CD4-positive, CD25-positive, alpha-beta regulatory T cell (primary cell): ENCODE results near the gene OR2AT4. TPM values are rescaled to one million over a fixed set of nuclear protein-coding genes. Genes with fewer than 3 reads are reported as not detected.

ENCODE experiments used
- ATAC-seq, 2 donors: fragments of 150-1000 bp; cut with Tn5 transposase; one replicate each; pipeline ENCODE4 v1.10.0; 2021; ENCODE audit warnings: low read depth in 2 of 2, moderate number of reproducible peaks in 2 of 2, moderate library complexity in 1 of 2
- DNase-seq, 3 donors: peaks; one replicate each; pipeline versions ENCODE4 v3.0.0 to v3.0.0-alpha.2; 2012 to 2022; ENCODE audit warnings: mixed read lengths in 1 of 3
- H3K27ac ChIP-seq: one replicate; pipeline ENCODE4 v1.7.0; 2013; ENCODE audit warnings: mild to moderate bottlenecking, low read length; ENCODE audit not compliant: insufficient read depth, poor library complexity, severe bottlenecking
- H3K27me3 ChIP-seq: one replicate; pipeline ENCODE4 v1.7.0; 2013; ENCODE audit warnings: low read length; ENCODE audit not compliant: control insufficient read depth, insufficient read depth
- H3K36me3 ChIP-seq: one replicate; pipeline ENCODE4 v1.7.0; 2013; ENCODE audit warnings: mild to moderate bottlenecking, low read length, moderate library complexity; ENCODE audit not compliant: control insufficient read depth, insufficient read depth
- H3K4me1 ChIP-seq: 2 replicates; pipeline ENCODE4 v1.7.0; 2013; ENCODE audit warnings: mild to moderate bottlenecking, low read length; ENCODE audit not compliant: insufficient read depth, control insufficient read depth, poor library complexity, severe bottlenecking
- H3K4me3 ChIP-seq: one replicate; pipeline ENCODE4 v1.7.0; 2013; ENCODE audit warnings: low read depth, mild to moderate bottlenecking, low read length, moderate library complexity
- H3K9me3 ChIP-seq, 2 experiments: 1 replicate in 1 of 2; 2 replicates in 1 of 2; pipeline ENCODE4 v1.7.0; 2013; ENCODE audit warnings: low read length in 2 of 2, mild to moderate bottlenecking in 1 of 2, moderate library complexity in 1 of 2; ENCODE audit not compliant: control insufficient read depth in 2 of 2
- H3K27ac Mint-ChIP-seq, 3 donors: one replicate each; pipeline ENCODE4 v1.8.0; 2020 to 2022; ENCODE audit warnings: mild to moderate bottlenecking in 3 of 3, mixed read lengths in 3 of 3, moderate library complexity in 2 of 3
- H3K27me3 Mint-ChIP-seq: one replicate; pipeline ENCODE4 v1.8.0; 2022; ENCODE audit warnings: mild to moderate bottlenecking, mixed read lengths
- H3K36me3 Mint-ChIP-seq: one replicate; pipeline ENCODE4 v1.8.0; 2020; ENCODE audit warnings: mixed read lengths
- H3K4me1 Mint-ChIP-seq, 4 donors: one replicate each; pipeline ENCODE4 v1.8.0; 2020 to 2022; ENCODE audit warnings: mixed read lengths in 4 of 4, mild to moderate bottlenecking in 1 of 4
- H3K4me3 Mint-ChIP-seq, 4 donors: one replicate each; pipeline ENCODE4 v1.8.0; 2020 to 2022; ENCODE audit warnings: mild to moderate bottlenecking in 4 of 4, mixed read lengths in 4 of 4, moderate library complexity in 3 of 4
- H3K9me3 Mint-ChIP-seq, 7 donors: one replicate each; pipeline ENCODE4 v1.8.0; 2020 to 2022; ENCODE audit warnings: mixed read lengths in 7 of 7, mild to moderate bottlenecking in 3 of 7, moderate library complexity in 2 of 7
- polyA plus RNA-seq, 4 donors: library from polyadenylated mRNA; unstranded; fragments of 300-500 nt; fragmentation: Illumina TruSeq; gene quantifications; one replicate each; pipeline ENCODE4 v1.2.3, GENCODE V29; 2021
- total RNA-seq: library from RNA; stranded (reverse); gene quantifications from one replicate; pipeline ENCODE4 v1.2.3, GENCODE V29; 2022

The OR2AT4 gene
- total and polyA plus RNA-seq, 5 donors from 2014 or later, result not detected

GRCh38 chr11:75063741-75064314 lies 32.8 kb downstream of the OR2AT4 start:
- Mint-ChIP-seq H3K9me3 (peaks cover 0 to 7% (median 1%) of the 10 kb centered on the region in 7 donors), H3K27me3 (peaks cover 29% of the 10 kb centered on the region), H3K36me3 (no peaks in the 10 kb centered on the region), H3K27ac (no peak overlapping the region), H3K4me1 (peaks cover 0 to 4% (median 0%) of the 10 kb centered on the region in 4 donors), H3K4me3 (no peak overlapping the region)
- no peak for DNase-seq
- H3K27ac ChIP-seq, result no peak overlapping the region
- ATAC-seq, result no peak
- no peaks in the 10 kb centered on the region for H3K9me3 ChIP-seq
- H3K27me3 ChIP-seq, result peaks cover 11% of the 10 kb centered on the region
- H3K4me1 ChIP-seq, result no peaks in the 10 kb centered on the region
- H3K4me3 ChIP-seq, result no peak overlapping the region
- H3K36me3 ChIP-seq, result no peaks in the 10 kb centered on the region

- Mint-ChIP-seq H3K36me3 (no peaks in the 10 kb centered on the region), H3K27ac (no peak overlapping the region), H3K4me1 (peaks cover 0 to 4% (median 0%) of the 10 kb centered on the region in 4 donors), H3K9me3 (peaks cover 0 to 3% (median 0%) of the 10 kb centered on the region in 7 donors), H3K27me3 (peaks cover 27% of the 10 kb centered on the region), H3K4me3 (no peak overlapping the region)
- no peak for DNase-seq
- Histone ChIP-seq H3K9me3 (no peaks in the 10 kb centered on the region), H3K4me3 (no peak overlapping the region), H3K27me3 (peaks cover 6% of the 10 kb centered on the region), H3K4me1 (no peaks in the 10 kb centered on the region), H3K27ac (no peak overlapping the region), H3K36me3 (no peaks in the 10 kb centered on the region)
- no peak for ATAC-seq
Measured at GRCh38 chr11:75059299-75059698, 37.4 kb downstream of the OR2AT4 start.

- DNase-seq (no peak), ATAC-seq (no peak)
- H3K27ac Mint-ChIP-seq, result no peak overlapping the region
- H3K36me3 ChIP-seq, result no peaks in the 10 kb centered on the region
- H3K9me3 ChIP-seq, result peaks cover 4 to 12% of the 10 kb centered on the region in 2 experiments
- no peaks in the 10 kb centered on the region for H3K4me1 Mint-ChIP-seq
- H3K27me3 Mint-ChIP-seq, result peaks cover 41% of the 10 kb centered on the region
- H3K36me3 Mint-ChIP-seq, result no peaks in the 10 kb centered on the region
- H3K27ac ChIP-seq, result no peak overlapping the region
- no peak overlapping the region for H3K4me3 Mint-ChIP-seq
- no peaks in the 10 kb centered on the region for H3K4me1 ChIP-seq
- H3K27me3 ChIP-seq, result peaks cover 19% of the 10 kb centered on the region
- peaks cover 0 to 13% (median 6%) of the 10 kb centered on the region in 7 donors for H3K9me3 Mint-ChIP-seq
- H3K4me3 ChIP-seq, result no peak overlapping the region
Measured at GRCh38 chr11:75056814-75057213, 39.9 kb downstream of the OR2AT4 start.

- Mint-ChIP-seq H3K4me1 (no peaks in the 10 kb centered on the region), H3K27me3 (peaks cover 45% of the 10 kb centered on the region), H3K4me3 (no peak overlapping the region), H3K27ac (no peak overlapping the region), H3K36me3 (no peaks in the 10 kb centered on the region), H3K9me3 (peaks cover 0 to 12% (median 6%) of the 10 kb centered on the region in 7 donors)
- Histone ChIP-seq H3K36me3 (no peaks in the 10 kb centered on the region), H3K27me3 (peaks cover 19% of the 10 kb centered on the region), H3K9me3 (peaks cover 4 to 12% of the 10 kb centered on the region in 2 experiments), H3K4me1 (no peaks in the 10 kb centered on the region), H3K4me3 (no peak overlapping the region), H3K27ac (no peak overlapping the region)
- DNase-seq, result no peak
- ATAC-seq, result no peak
Measured at GRCh38 chr11:75055511-75055910, 41.2 kb downstream of the OR2AT4 start.

- no peaks in the 10 kb centered on the region for H3K4me1 ChIP-seq
- no peaks in the 10 kb centered on the region for H3K4me1 Mint-ChIP-seq
- H3K27me3 ChIP-seq, result peaks cover 13% of the 10 kb centered on the region
- H3K27ac Mint-ChIP-seq, result no peak overlapping the region
- no peak for DNase-seq
- no peaks in the 10 kb centered on the region for H3K36me3 Mint-ChIP-seq
- H3K36me3 ChIP-seq, result no peaks in the 10 kb centered on the region
- H3K9me3 Mint-ChIP-seq, result peaks cover 1 to 11% (median 6%) of the 10 kb centered on the region in 7 donors
- no peak for ATAC-seq
- H3K9me3 ChIP-seq, result peaks cover 4 to 12% of the 10 kb centered on the region in 2 experiments
- H3K27ac ChIP-seq, result no peak overlapping the region
- H3K4me3 Mint-ChIP-seq, result no peak overlapping the region
- no peak overlapping the region for H3K4me3 ChIP-seq
- peaks cover 45% of the 10 kb centered on the region for H3K27me3 Mint-ChIP-seq
Measured at GRCh38 chr11:75052457-75052856, 44.2 kb downstream of the OR2AT4 start.

- Histone ChIP-seq H3K4me3 (no peak overlapping the region), H3K4me1 (no peaks in the 10 kb centered on the region), H3K36me3 (no peaks in the 10 kb centered on the region), H3K9me3 (peaks cover 4 to 12% of the 10 kb centered on the region in 2 experiments), H3K27ac (no peak overlapping the region), H3K27me3 (peaks cover 13% of the 10 kb centered on the region)
- no peak for DNase-seq
- ATAC-seq, result no peak
- H3K9me3 Mint-ChIP-seq, result peaks cover 1 to 11% (median 6%) of the 10 kb centered on the region in 7 donors
- no peaks in the 10 kb centered on the region for H3K36me3 Mint-ChIP-seq
- no peak overlapping the region for H3K27ac Mint-ChIP-seq
- peaks cover 38% of the 10 kb centered on the region for H3K27me3 Mint-ChIP-seq
- no peaks in the 10 kb centered on the region for H3K4me1 Mint-ChIP-seq
- no peak overlapping the region for H3K4me3 Mint-ChIP-seq
Measured at GRCh38 chr11:75051043-75051442, 45.6 kb downstream of the OR2AT4 start.

GRCh38 chr11:75050516-75050915 lies 46.2 kb downstream of the OR2AT4 start:
- Mint-ChIP-seq H3K36me3 (no peaks in the 10 kb centered on the region), H3K4me1 (no peaks in the 10 kb centered on the region), H3K27me3 (peaks cover 35% of the 10 kb centered on the region), H3K27ac (no peak overlapping the region), H3K9me3 (peaks cover 1 to 11% (median 6%) of the 10 kb centered on the region in 7 donors), H3K4me3 (no peak overlapping the region)
- peaks cover 4 to 12% of the 10 kb centered on the region in 2 experiments for H3K9me3 ChIP-seq
- no peaks in the 10 kb centered on the region for H3K36me3 ChIP-seq
- no peak overlapping the region for H3K27ac ChIP-seq
- no peak overlapping the region for H3K4me3 ChIP-seq
- DNase-seq, result no peak
- H3K4me1 ChIP-seq, result no peaks in the 10 kb centered on the region
- no peak for ATAC-seq
- H3K27me3 ChIP-seq, result peaks cover 13% of the 10 kb centered on the region
